Measurements from ENCODE around the gene PAN2.

DNA sequence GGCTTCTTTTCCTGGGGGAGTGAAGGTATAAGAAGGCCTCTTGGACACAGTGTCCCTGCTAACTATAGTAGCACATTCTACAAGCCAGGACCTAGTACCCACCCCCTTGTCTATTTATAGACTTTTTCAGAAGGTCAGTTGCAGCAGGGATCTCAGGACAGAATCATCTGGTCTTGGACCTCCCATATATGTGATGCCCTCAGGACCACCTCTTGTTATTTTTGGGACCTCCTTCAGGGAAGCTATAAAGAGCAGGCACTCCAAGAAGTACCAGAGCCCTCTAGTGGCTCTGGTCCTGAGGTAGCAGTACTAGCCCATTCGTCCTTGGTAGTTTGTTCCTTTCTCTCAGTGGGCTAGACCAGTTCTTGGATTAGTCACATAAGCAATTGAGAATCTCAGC, 62.8 kb downstream of the PAN2 start:
- no peak for TF ChIP-seq CHD2 (IDR thresholded peaks at IDR 0.05; ENCODE audit: borderline replicate concordance, low read depth, low read length)
- no peak for TF ChIP-seq ESRRA (IDR thresholded peaks at IDR 0.05; ENCODE audit: low read length)
- TF ChIP-seq JUND (IDR thresholded peaks at IDR 0.05; ENCODE audit: low read depth, low read length) = no peak
- no peak for TF ChIP-seq MAX (IDR thresholded peaks at IDR 0.05; ENCODE audit: low read depth, low read length)
